Left ventricle myocardium superior (tissue), 1 donor: ENCODE measurements around the gene GPR55. TPM values are rescaled to one million over a fixed set of nuclear protein-coding genes. Genes with fewer than 3 reads are reported as not detected.

Source experiments
- ATAC-seq: fragments of 200-7000 bp; cut with Tn5 transposase; one replicate; pipeline ENCODE4 v1.9.1; 2020; ENCODE audit warnings: mild to moderate bottlenecking, moderate library complexity
- DNase-seq: peaks from one replicate; pipeline ENCODE4 v3.0.0-alpha.2; 2020
- intact Hi-C: fragments of 100-400 bp; cut with micrococcal nuclease; formaldehyde crosslinking; loops from one replicate; pipeline ENCODE4 v1.11.0; 2022
- total RNA-seq: library from RNA; stranded (reverse); fragmentation: NEBNext Ultra II Directional; extraction: Animal tissue kit (Norgen Biotek cat#: 25700); gene quantifications from one replicate; pipeline ENCODE4 v1.2.1, GENCODE V29; 2021
- donor health status: DM: no; HTN: yes; CAD: no; lungs with severe emphysema.

GPR55 gene
- total RNA-seq, 1 donor from 2014 or later, result not detected

DNA sequence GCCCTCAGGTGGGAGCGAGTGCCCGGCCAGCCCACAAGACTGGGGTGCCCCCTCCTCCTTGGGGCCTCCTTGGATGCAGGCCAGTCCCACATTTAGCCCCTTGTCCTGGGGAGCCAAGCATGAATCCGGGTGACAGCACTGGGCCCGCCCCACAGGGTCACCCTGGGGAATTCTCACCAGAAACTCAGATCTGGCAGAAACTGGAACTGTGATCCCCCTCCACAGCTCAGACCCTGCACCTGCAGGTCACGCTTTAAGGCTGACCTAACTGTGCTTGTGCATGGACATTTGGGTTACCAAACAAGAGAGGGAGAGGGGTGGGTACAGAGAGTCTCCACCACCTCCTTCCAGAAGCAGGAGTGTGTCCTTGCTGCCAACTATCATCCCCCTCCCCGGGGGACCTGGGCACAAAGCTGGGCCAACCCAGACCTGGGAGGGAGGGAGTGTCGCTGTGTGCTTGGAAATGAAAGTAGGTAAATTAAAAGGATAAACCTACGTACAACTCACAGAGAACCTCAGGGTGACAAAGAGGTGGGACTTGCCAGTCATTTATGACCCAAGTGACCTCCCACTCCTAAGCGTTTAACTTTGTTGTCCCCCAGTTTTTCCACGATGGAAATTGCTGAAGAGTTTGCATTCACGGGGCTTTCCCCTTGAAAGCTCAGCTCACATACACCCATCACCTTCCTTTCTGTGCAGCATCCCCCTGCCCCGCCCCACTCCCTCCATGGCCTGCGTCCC, 51.2 kb downstream of the GPR55 start:
- intact Hi-C loops, result no loop called here
- DNase-seq (no peak), ATAC-seq (no peak)

GRCh38 chr2:230872968-230873660, 51.9 kb downstream of the GPR55 start:
- no peak for ATAC-seq
- intact Hi-C loops, result no loop called here
- no peak for DNase-seq

DNA sequence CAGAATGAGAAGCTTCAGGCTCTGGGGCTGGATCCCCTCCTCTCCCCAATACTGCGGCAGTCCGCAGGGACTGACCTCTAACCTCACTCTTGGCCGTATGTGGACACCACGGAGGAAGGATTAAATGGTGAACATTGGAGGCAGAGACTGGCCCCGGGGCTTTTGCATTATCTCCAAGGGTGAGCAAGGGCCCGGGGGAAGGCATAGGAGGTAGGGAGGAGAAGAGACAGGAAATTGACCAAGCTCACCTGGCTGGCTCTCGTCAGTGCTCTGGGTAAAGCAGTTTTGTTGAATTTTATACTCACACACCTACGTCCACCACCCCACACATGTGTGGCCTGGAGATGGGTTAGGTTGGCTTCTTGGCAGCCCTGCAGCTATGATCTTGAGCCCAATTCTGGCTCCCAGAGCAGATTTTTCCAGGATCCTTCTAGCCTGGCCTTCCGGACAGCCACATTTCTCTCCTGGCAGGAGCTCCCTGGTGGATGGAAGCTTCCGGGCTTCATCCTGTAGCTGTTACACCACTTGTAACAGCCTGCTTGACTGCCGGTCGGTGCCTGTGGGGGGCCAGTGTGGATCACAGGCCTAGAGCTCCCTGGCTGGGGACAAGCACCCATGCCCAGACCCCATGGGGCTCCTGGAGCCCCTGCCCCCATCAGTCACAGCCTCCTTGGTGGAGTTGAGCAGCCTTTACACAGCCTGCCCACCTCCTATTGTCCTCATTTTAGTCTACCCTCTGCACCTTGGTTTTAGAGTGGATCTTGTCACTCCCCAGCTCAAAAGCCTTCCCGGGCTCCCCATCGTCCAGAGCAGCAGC, 52.7 kb downstream of the GPR55 start:
- ATAC-seq, result no peak
- intact Hi-C loops, result no loop called here
- no peak for DNase-seq

- no peak for DNase-seq
- ATAC-seq, result no peak
- intact Hi-C loops, result no loop called here
Measured at GRCh38 chr2:230871361-230872150, 53.5 kb downstream of the GPR55 start.

DNA sequence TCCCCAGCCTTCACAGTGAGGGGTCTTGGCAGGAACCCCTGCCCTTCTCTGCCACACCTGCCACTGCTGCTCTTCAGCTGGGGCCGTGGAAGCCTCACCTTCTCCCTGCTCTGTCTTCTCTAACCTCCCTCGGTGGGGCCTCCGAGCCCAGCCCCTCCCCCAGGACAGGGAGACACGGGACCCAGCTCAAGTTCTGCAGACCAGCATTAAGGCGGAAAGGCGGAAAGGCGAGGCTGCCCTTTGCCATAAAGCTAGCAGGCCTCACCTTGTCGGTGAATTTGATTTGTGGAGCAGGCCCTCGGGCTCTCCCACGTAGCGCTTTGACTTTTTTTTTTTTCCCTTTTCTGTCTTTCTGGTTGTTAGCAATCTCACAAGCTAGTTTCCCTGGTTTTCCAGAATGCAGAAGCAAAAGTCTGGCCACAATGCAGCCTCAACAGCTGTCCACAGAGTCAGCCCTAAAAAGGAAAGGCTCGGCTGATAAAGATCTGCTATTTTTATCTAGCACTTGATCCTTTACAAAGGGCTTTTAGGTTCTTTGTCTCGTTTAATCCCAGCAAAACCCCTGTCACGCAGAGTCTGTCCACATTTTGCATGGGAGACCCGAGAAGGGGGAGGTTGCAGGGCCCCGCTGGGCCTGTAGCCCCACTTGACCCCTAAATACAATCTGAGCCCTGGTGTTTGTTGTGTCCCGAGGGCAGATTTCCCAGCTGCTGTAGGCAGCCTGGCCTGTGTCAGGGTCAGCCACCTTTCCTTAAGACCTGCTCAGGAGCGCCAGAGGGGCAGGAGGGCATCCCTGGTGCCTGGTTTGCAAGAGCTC, 54.3 kb downstream of the GPR55 start:
- DNase-seq (no peak), ATAC-seq (no peak)
- intact Hi-C loops, result no loop called here

DNA sequence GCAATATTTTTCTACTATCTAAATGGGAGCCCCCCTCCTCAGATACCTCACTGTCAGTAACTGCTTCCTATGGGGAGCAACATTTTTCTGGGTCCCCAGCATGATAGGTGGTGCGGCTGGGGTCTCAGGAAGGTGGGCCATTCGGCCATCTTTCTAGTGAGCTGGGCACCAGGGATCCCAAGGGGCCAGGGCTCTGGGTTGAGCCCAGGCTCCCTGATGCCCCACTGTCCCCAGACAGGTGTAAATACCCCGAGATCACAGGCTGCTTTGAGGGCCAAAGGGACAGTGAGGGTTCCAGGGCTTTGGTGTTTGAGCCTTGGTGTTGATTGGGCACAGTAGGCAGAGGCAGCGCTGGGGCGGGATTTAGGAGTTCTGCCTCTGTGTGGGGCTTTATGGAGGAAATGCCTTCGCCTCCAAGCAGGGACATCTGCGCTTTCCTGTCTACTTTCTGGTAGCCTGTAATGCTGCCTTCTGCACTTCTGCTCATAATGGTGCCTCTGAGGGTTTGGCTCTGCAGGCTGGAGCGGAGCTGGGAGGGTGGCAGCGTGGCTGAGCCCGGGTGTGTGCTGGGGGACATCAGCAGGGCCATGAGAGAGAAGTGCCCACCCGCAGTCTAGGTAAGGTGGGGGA, 55.0 kb downstream of the GPR55 start:
- ATAC-seq (no peak), DNase-seq (no peak)
- intact Hi-C loops, result no loop called here

DNA sequence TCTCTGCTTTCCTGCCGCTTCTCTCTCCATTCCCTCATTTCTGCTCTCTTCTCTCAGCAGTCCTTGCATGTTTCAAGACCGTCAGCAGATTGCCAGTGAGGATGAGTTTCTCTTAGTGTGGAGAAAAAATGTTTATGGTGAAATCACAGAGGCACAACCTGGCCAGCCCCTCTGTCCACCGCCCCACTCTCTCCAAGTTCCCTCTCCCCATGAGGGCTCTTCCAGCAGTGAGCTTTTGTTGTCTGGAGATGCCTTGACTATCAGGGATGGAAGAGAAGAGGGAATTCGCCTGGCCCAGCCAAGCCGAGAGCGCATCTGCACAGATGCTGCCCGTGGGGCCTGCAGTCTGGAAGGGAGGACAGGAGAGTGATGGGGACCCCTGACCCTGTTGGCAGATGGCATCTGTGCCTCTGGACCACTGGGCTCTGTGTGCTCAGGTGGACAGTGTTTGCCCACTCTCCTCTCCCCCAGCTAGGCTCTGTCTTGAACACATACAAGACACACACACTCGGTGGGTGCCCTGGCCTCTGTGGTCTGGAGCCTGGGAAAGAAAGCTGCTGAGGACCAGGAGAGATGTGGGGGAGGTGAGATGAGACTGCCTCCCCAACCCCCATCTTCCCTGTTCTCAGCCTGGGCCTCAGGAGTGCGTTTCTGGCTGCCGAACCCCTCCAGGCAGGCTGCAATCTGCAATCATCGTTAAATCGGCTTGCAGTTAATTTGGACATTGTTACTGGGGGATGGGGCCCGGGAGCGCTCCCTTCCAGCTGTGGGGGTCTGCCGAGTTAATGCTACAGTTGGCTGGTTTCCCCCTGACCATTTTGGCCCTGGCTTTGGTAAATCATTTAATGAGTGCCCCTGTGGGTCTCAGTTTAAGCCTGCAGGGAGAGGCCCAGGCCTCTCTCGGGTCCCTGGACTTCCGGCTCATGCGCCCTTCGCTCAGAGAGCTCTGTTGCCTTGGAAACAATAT, 55.8 kb downstream of the GPR55 start:
- DNase-seq (no peak), ATAC-seq (no peak)
- intact Hi-C loops, result no loop called here

- intact Hi-C loops, result no loop called here
- ATAC-seq, result no peak
- no peak for DNase-seq
Measured at GRCh38 chr2:230868161-230868946, 56.7 kb downstream of the GPR55 start.

GRCh38 chr2:230866756-230867523, 58.1 kb downstream of the GPR55 start:
- ATAC-seq, result no peak
- no peak for DNase-seq
- intact Hi-C loops, result no loop called here

- no peak for DNase-seq
- no peak for ATAC-seq
- intact Hi-C loops, result no loop called here
Measured at GRCh38 chr2:230865766-230866755, 59.0 kb downstream of the GPR55 start.

- no peak for ATAC-seq
- DNase-seq, result no peak
- intact Hi-C loops, result no loop called here
Measured at GRCh38 chr2:230865307-230865765, 59.7 kb downstream of the GPR55 start.

DNA sequence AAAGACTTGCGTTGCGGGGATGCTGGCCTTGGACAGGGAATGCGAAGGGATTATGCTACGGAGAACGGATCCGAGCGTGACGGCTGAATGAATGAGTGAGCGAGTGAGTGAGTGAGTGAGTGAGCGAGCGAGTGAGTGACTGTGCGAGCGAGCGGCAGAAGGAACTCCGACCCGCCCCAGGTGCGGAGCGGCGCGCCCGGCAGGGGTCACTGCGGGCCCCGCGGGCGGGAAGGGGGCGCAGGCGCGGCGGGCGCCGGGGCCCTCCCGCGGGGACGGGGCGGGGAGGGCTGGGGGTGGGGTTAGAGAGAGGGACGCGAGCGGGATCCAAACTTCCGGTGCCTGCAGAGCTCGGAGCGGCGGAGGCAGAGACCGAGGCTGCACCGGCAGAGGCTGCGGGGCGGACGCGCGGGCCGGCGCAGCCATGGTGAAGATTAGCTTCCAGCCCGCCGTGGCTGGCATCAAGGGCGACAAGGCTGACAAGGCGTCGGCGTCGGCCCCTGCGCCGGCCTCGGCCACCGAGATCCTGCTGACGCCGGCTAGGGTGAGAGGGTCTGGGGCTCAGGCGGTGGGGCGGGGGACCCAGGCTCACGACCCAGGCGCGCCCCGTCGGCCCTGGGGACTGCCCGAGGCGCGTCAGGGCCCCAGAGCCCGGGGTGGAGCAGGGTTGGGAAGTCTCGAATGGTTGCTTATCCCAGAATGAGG, 60.3 kb downstream of the GPR55 start, which contains the start of gene ITM2C:
Gene ITM2C (plus strand): TSS at position 338 of the 702 bp plus-strand sequence. CDS start 84 bp downstream, at position 422.
- intact Hi-C loops, result no loop called here
- ATAC-seq, result peak; percentile 93
- DNase-seq, result peak; percentile 80

GRCh38 chr2:230864122-230864604, 60.9 kb downstream of the GPR55 start:
- ATAC-seq, result no peak
- intact Hi-C loops, result no loop called here
- no peak for DNase-seq
